Stimulated activated naive B cell treated with anti-CD40 and anti-IgM and Interleukin-4, amounts not matched to agents 10 μg/mL and 1 μg/mL and 100 μg/mL, for 72 hours (primary cell): ENCODE measurements around the gene WARS2.

Experiments used
- ATAC-seq, 2 donors: fragments of 150-1000 bp; cut with Tn5 transposase; replicated peaks; 2 replicates each; pipeline ENCODE4 v1.10.0; 2021; ENCODE audit warnings: moderate library complexity in 1 of 2
- DNase-seq: peaks from one replicate; pipeline ENCODE4 v3.0.0; 2021
- H3K27ac Mint-ChIP-seq: one replicate; pipeline ENCODE4 v1.8.0; 2022; ENCODE audit warnings: mild to moderate bottlenecking, mixed read lengths
- H3K27me3 Mint-ChIP-seq, 2 donors: one replicate each; pipeline ENCODE4 v1.8.0; 2022; ENCODE audit warnings: mixed read lengths in 2 of 2
- H3K36me3 Mint-ChIP-seq, 2 donors: one replicate each; pipeline ENCODE4 v1.8.0; 2022; ENCODE audit warnings: mixed read lengths in 2 of 2, mild to moderate bottlenecking in 1 of 2
- H3K4me1 Mint-ChIP-seq, 2 donors: one replicate each; pipeline ENCODE4 v1.8.0; 2022; ENCODE audit warnings: mixed read lengths in 2 of 2, mild to moderate bottlenecking in 1 of 2
- H3K4me3 Mint-ChIP-seq, 2 donors: one replicate each; pipeline ENCODE4 v1.8.0; 2022; ENCODE audit warnings: mild to moderate bottlenecking in 2 of 2, mixed read lengths in 2 of 2, moderate library complexity in 1 of 2
- H3K9me3 Mint-ChIP-seq, 2 donors: one replicate each; pipeline ENCODE4 v1.8.0; 2022; ENCODE audit warnings: mixed read lengths in 2 of 2, mild to moderate bottlenecking in 1 of 2

WARS2 gene

DNA sequence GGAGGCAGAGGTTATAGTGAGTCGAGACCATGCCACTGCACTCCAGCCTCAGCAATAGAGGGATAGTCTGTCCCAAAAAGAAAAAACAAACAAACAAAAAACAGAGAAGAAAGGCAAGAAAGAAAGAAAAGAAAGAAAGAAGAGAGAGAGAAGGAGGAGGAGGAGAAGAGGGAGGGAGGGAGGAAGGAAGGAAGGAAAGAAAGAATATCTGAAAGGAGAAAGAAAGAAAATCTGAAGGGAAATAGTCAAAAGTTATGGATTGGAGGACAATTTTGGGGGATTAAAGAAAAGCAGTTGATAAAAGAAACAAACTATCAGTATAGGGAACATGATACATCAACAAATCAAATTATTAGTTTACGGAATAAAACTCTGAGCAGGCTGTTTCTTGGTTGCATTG lies 84.9 kb downstream of the WARS2 start:
- H3K27me3 Mint-ChIP-seq = no peaks in the 10 kb centered on the region
- no peak overlapping the region for H3K27ac Mint-ChIP-seq
- ATAC-seq (no peak), DNase-seq (no peak)
- peaks cover 0 to 4% of the 10 kb centered on the region in 2 donors for H3K9me3 Mint-ChIP-seq
- H3K4me3 Mint-ChIP-seq = no peak overlapping the region
- H3K36me3 Mint-ChIP-seq = peaks cover 15% of the 10 kb centered on the region in 2 donors
- no peaks in the 10 kb centered on the region for H3K4me1 Mint-ChIP-seq

GRCh38 chr1:119053917-119054316 lies 86.5 kb downstream of the WARS2 start:
- Mint-ChIP-seq H3K4me1 (no peaks in the 10 kb centered on the region), H3K4me3 (no peak overlapping the region), H3K27ac (no peak overlapping the region), H3K27me3 (no peaks in the 10 kb centered on the region), H3K9me3 (peaks cover 4 to 6% of the 10 kb centered on the region in 2 donors), H3K36me3 (peaks cover 12 to 16% of the 10 kb centered on the region in 2 donors)
- DNase-seq = no peak
- no peak for ATAC-seq

DNA sequence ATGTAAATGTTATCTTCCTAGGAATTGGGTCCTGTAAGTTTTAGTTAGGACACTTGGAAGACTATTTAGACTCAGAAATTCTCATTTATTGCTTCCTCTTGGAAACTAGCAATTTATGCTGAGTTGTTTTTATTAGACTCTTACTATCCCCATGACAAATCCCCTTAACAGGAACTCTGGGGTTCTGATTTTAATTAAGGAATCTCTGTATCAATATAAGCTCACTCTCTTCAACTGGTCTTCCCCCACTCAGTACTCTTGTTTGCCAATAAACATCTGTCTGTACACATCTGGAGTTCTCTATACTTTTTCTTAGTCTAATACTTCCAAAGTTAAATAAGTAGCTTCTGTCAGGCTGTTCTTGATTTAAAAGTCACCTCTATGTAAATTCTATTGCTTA lies 88.2 kb downstream of the WARS2 start:
- Mint-ChIP-seq H3K36me3 (peaks cover 14 to 16% of the 10 kb centered on the region in 2 donors), H3K27ac (no peak overlapping the region), H3K4me1 (no peaks in the 10 kb centered on the region), H3K27me3 (no peaks in the 10 kb centered on the region), H3K9me3 (peaks cover 4 to 6% of the 10 kb centered on the region in 2 donors), H3K4me3 (no peak overlapping the region)
- ATAC-seq (no peak), DNase-seq (no peak)

DNA sequence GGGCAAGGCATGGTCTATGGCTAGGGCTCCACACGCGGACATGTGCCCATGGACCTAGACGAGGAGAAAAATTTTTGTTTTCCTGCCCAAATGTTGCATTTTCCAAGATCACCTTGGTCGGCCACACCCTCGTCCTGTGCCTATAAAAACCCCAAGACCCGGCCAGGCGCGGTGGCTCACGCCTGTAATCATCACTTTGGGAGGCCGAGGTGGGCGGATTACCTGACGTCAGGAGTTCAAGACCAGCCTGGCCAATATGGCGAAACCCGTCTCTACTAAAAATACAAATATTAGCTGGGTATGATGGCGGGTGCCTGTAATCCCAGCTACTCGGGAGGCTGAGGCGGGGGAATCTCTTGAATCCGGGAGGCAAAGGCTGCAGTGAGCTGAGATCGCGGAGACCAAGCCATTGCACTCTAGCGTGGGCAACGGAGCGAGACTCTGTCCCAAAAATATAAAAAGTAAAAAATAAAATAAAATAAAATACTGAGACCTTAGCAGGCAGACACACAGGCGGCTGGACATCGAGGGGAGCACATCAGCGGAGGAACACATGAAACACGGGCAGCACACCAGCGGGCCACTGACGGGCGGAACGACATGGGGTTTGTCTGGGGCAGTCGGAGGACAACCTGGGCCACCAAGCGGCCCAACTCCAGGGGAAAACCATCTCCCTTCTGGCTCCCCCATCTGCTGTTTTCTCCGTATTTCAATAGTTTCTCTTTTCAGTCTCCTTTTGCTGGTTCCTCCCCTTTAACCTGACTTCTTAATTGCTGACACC lies 91.6 kb downstream of the WARS2 start:
- Mint-ChIP-seq H3K36me3 (peaks cover 23 to 31% of the 10 kb centered on the region in 2 donors), H3K27me3 (no peaks in the 10 kb centered on the region), H3K27ac (no peak overlapping the region), H3K9me3 (peaks cover 2 to 6% of the 10 kb centered on the region in 2 donors), H3K4me1 (no peaks in the 10 kb centered on the region), H3K4me3 (no peak overlapping the region)
- no peak for ATAC-seq
- no peak for DNase-seq

- Mint-ChIP-seq H3K4me1 (no peaks in the 10 kb centered on the region), H3K36me3 (peaks cover 23 to 46% of the 10 kb centered on the region in 2 donors), H3K27me3 (no peaks in the 10 kb centered on the region), H3K27ac (no peak overlapping the region), H3K4me3 (no peak overlapping the region), H3K9me3 (peaks cover 2 to 6% of the 10 kb centered on the region in 2 donors)
- DNase-seq = no peak
- no peak for ATAC-seq
Measured at GRCh38 chr1:119046785-119047438, 93.5 kb downstream of the WARS2 start.

DNA sequence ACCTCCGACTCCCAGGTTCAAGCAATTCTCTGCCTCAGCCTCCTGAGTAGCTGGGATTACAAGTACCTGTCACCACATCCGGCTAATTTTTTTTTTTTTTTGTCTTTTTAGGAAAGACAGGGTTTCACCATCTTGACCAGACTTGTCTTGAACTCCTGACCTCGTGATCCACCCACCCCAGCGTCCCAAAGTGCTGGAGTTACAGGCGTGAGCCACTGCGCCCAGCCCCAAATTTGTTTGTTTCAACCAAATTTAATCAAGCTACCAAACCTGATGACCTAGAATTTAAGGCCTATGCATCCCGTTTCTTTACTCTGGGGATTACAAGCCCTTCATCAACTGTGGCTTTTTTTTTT lies 94.0 kb downstream of the WARS2 start:
- H3K4me3 Mint-ChIP-seq = no peak overlapping the region
- no peak for ATAC-seq
- H3K27ac Mint-ChIP-seq = no peak overlapping the region
- DNase-seq = no peak
- H3K4me1 Mint-ChIP-seq = no peaks in the 10 kb centered on the region
- H3K36me3 Mint-ChIP-seq = peaks cover 23 to 46% of the 10 kb centered on the region in 2 donors
- no peaks in the 10 kb centered on the region for H3K27me3 Mint-ChIP-seq
- peaks cover 2 to 6% of the 10 kb centered on the region in 2 donors for H3K9me3 Mint-ChIP-seq

GRCh38 chr1:119045096-119045746 lies 95.2 kb downstream of the WARS2 start:
- DNase-seq (no peak), ATAC-seq (no peak)
- Mint-ChIP-seq H3K4me3 (no peak overlapping the region), H3K36me3 (peaks cover 29 to 52% of the 10 kb centered on the region in 2 donors), H3K27me3 (no peaks in the 10 kb centered on the region), H3K4me1 (no peaks in the 10 kb centered on the region), H3K9me3 (peaks cover 2 to 6% of the 10 kb centered on the region in 2 donors), H3K27ac (no peak overlapping the region)

GRCh38 chr1:119040906-119041305 lies 99.5 kb downstream of the WARS2 start:
- Mint-ChIP-seq H3K27me3 (no peaks in the 10 kb centered on the region), H3K36me3 (peaks cover 20 to 58% of the 10 kb centered on the region in 2 donors), H3K4me3 (no peak overlapping the region), H3K4me1 (no peaks in the 10 kb centered on the region), H3K9me3 (no peaks in the 10 kb centered on the region), H3K27ac (no peak overlapping the region)
- ATAC-seq (no peak), DNase-seq (no peak)

DNA sequence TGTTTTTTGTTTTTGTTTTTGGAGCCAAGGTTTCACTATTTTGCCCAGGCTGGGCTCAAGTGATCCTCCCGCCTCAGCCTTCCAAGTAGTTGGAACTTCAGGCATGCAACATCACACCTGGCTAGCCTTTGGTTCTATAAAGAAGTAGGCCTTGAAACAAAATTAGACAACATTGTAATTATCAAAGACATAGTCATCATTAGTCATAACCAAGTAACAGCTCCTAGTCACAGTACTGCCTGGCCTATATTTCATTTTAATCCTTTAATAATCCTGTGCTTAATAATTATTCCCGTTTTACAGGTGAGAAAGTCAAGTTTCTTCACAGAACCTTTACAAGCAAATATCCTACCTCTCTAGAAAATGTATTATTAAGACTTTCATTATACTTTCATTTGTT lies 100.0 kb downstream of the WARS2 start:
- H3K27ac Mint-ChIP-seq = no peak overlapping the region
- no peaks in the 10 kb centered on the region for H3K9me3 Mint-ChIP-seq
- no peak overlapping the region for H3K4me3 Mint-ChIP-seq
- no peaks in the 10 kb centered on the region for H3K4me1 Mint-ChIP-seq
- DNase-seq (no peak), ATAC-seq (no peak)
- peaks cover 22 to 58% of the 10 kb centered on the region in 2 donors for H3K36me3 Mint-ChIP-seq
- no peaks in the 10 kb centered on the region for H3K27me3 Mint-ChIP-seq

GRCh38 chr1:119038363-119038762 lies 102.1 kb downstream of the WARS2 start:
- Mint-ChIP-seq H3K9me3 (no peaks in the 10 kb centered on the region), H3K27me3 (no peaks in the 10 kb centered on the region), H3K4me3 (no peak overlapping the region), H3K36me3 (peaks cover 16 to 56% of the 10 kb centered on the region in 2 donors), H3K27ac (no peak overlapping the region), H3K4me1 (no peaks in the 10 kb centered on the region)
- no peak for ATAC-seq
- no peak for DNase-seq

DNA sequence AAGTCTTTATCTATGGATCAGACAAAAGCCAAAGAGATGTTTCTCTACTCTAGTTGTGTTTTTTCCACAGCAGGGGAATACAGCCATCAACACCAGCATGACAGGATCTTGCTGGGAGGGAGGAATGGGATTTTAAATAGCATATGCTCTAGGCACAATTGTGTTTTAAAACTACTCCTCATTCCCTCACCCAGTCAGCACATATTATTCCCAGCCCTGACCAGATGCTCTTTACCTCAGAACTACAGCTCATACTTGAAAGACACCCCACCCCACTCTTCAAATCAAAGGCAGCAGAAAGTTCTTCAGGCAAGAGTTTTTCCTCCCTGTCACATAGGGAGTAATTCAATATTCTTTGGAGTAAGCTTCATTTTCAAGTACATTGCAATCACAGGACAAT lies 106.1 kb downstream of the WARS2 start:
- Mint-ChIP-seq H3K4me1 (no peaks in the 10 kb centered on the region), H3K27me3 (no peaks in the 10 kb centered on the region), H3K36me3 (peaks cover 29 to 72% of the 10 kb centered on the region in 2 donors), H3K9me3 (peaks cover 0 to 2% of the 10 kb centered on the region in 2 donors), H3K4me3 (no peak overlapping the region), H3K27ac (no peak overlapping the region)
- DNase-seq (no peak), ATAC-seq (no peak)

GRCh38 chr1:119032986-119033385 lies 107.5 kb downstream of the WARS2 start:
- DNase-seq (no peak), ATAC-seq (no peak)
- Mint-ChIP-seq H3K27ac (no peak overlapping the region), H3K4me1 (no peaks in the 10 kb centered on the region), H3K9me3 (peaks cover 0 to 2% of the 10 kb centered on the region in 2 donors), H3K4me3 (no peak overlapping the region), H3K27me3 (no peaks in the 10 kb centered on the region), H3K36me3 (peaks cover 29 to 62% of the 10 kb centered on the region in 2 donors)

- ATAC-seq (no peak), DNase-seq (no peak)
- H3K27ac Mint-ChIP-seq = no peak overlapping the region
- no peaks in the 10 kb centered on the region for H3K27me3 Mint-ChIP-seq
- H3K9me3 Mint-ChIP-seq = peaks cover 5 to 7% of the 10 kb centered on the region in 2 donors
- H3K4me1 Mint-ChIP-seq = no peaks in the 10 kb centered on the region
- H3K4me3 Mint-ChIP-seq = no peak overlapping the region
- H3K36me3 Mint-ChIP-seq = peaks cover 25 to 46% of the 10 kb centered on the region in 2 donors
Measured at GRCh38 chr1:119027759-119028158, 112.7 kb downstream of the WARS2 start.

DNA sequence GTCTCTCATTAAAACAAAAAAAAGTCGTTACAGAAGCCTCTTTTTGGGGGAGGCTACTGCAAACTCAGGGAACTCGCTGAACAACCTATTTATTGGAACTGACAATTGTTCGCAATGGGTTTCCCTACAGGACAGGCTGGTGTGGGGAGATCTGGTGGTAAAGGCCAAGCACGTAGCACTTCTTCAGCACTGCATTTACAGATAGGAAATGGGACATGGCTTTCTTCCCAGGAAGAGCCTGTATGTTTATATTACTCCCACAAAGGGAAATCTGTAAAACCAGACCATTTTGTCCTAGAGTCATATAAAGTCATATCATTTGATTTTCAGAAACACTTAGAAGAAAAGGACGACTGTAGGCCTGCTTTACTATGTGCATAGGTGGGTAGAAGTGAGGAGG lies 113.5 kb downstream of the WARS2 start:
- peaks cover 6 to 7% of the 10 kb centered on the region in 2 donors for H3K9me3 Mint-ChIP-seq
- H3K4me3 Mint-ChIP-seq = no peak overlapping the region

More for the DNA sequence above, 113.5 kb downstream of the WARS2 start:
- DNase-seq (no peak), ATAC-seq (no peak)
- H3K36me3 Mint-ChIP-seq = peaks cover 24 to 40% of the 10 kb centered on the region in 2 donors
- H3K4me1 Mint-ChIP-seq = no peaks in the 10 kb centered on the region
- no peaks in the 10 kb centered on the region for H3K27me3 Mint-ChIP-seq
- H3K27ac Mint-ChIP-seq = no peak overlapping the region
